Karpas-422 (cell line): ENCODE data around the gene ABCA2. TPM values are rescaled to one million over a fixed set of nuclear protein-coding genes. Genes with fewer than 3 reads are reported as not detected.

Experiments
- DNase-seq: peaks from one replicate; pipeline ENCODE4 v3.0.0-alpha.2; 2015
- H2AFZ ChIP-seq: fragments of 200-600 bp; sonication (generic); 2 replicates; pipeline ENCODE4 v1.6.1; 2014; ENCODE audit warnings: antibody characterized with exemption, low read length, mixed read lengths
- H3K27ac ChIP-seq: fragments of 200-600 bp; sonication (generic); 2 replicates; pipeline ENCODE4 v1.5.1; 2014; ENCODE audit warnings: mild to moderate bottlenecking, low read length, moderate library complexity
- H3K27me3 ChIP-seq: fragments of 200-600 bp; sonication (generic); 2 replicates; pipeline ENCODE4 v1.6.1; 2014; ENCODE audit warnings: low read length, mixed read lengths
- H3K36me3 ChIP-seq: fragments of 200-600 bp; sonication (generic); 2 replicates; pipeline ENCODE4 v1.6.1; 2014; ENCODE audit warnings: low read length, mixed read lengths; ENCODE audit not compliant: insufficient read depth
- H3K4me1 ChIP-seq: fragments of 200-600 bp; sonication (generic); 2 replicates; pipeline ENCODE4 v1.6.1; 2014; ENCODE audit warnings: mild to moderate bottlenecking, low read length, mixed read lengths
- H3K4me2 ChIP-seq: fragments of 200-600 bp; sonication (generic); 2 replicates; pipeline ENCODE4 v1.6.1; 2014; ENCODE audit warnings: low read length, low read depth, mild to moderate bottlenecking; ENCODE audit not compliant: poor library complexity, severe bottlenecking
- H3K4me3 ChIP-seq: fragments of 200-600 bp; sonication (generic); 2 replicates; pipeline ENCODE4 v1.5.1; 2014; ENCODE audit warnings: mild to moderate bottlenecking, antibody characterized with exemption, low read length, mixed read lengths
- H3K79me2 ChIP-seq: fragments of 200-600 bp; sonication (generic); 2 replicates; pipeline ENCODE4 v1.6.1; 2014; ENCODE audit warnings: mild to moderate bottlenecking, low read length, mixed read lengths
- H3K9ac ChIP-seq: fragments of 200-600 bp; sonication (generic); 2 replicates; pipeline ENCODE4 v1.6.0; 2014; ENCODE audit warnings: low read length
- H3K9me2 ChIP-seq: fragments of 200-600 bp; sonication (generic), shearing (Covaris generic); replicated peaks from 2 replicates; pipeline ENCODE4 v1.6.0; 2014; ENCODE audit warnings: mild to moderate bottlenecking, low read length, moderate library complexity; ENCODE audit not compliant: insufficient read depth
- H3K9me3 ChIP-seq: fragments of 300-700, 200-600 bp; sonication (generic); 2 replicates; pipeline ENCODE4 v1.6.1; 2014; ENCODE audit warnings: low read length, mixed read lengths
- H4K20me1 ChIP-seq: fragments of 200-600 bp; sonication (generic); 2 replicates; pipeline ENCODE4 v1.6.1; 2014; ENCODE audit warnings: mild to moderate bottlenecking, antibody characterized with exemption, low read length, low read depth; ENCODE audit not compliant: insufficient read depth
- total RNA-seq: library from RNA; depleted of rRNA; stranded (reverse); fragments of >200 nt; shearing (Covaris generic); gene quantifications from 2 replicates; pipeline ENCODE4 v1.2.3, GENCODE V29; 2014; ENCODE audit warnings: low replicate concordance

ABCA2 gene
- total RNA-seq, 1 experiment from 2014 or later, result 2.4 TPM

DNA sequence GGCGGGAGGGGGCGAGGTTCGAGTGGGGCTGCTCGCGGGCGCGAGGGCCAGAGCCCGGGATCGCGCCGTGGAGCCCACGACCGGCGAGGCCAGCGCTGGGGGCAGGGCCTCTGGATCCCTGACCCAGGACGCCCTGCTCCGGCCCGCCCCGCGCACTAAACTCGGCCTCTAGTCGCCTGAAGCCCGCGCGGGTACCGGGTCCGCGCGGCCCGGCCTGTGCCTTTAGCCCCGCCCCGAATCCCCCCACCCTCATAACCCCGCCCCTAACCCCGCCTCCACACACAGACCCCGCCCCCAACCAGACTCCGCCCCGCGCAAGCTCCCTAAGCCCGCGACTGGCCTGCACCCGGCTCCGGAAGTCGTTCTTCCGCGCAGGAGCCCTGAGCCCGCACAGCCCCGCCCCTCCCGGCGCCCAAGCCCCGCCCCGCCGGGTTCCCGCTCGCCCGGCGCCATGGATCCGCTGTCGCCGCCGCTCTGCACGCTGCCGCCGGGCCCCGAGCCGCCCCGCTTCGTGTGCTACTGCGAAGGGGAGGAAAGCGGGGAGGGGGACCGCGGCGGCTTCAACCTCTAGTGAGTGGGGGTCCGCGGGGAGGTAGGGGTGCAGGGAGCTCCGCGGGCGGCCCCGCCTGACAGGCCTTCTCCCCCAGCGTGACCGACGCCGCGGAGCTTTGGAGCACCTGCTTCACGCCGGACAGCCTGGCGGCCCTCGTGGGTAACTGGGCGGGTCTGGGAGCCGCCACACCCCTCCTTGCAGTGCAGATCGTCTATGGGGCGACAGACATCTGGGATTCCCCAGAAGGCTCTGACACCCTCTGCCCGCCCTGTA lies 35.8 kb downstream of the ABCA2 start, which contains the start of gene PAXX:
TSS of gene PAXX (plus strand) at position 430 of the 826 bp plus-strand sequence. CDS start at position 452, 22 bp downstream.
- H3K4me2 ChIP-seq, result peak within 1 kb of the TSS; percentile 97
- no peaks in the 10 kb centered on the region for H3K36me3 ChIP-seq
- no peaks in the 10 kb centered on the region for H3K9me2 ChIP-seq
- peak within 1 kb of the TSS; percentile 84 for H3K9ac ChIP-seq
- H3K4me3 ChIP-seq, result peak within 1 kb of the TSS; percentile 90
- H3K27ac ChIP-seq, result 0 out of 2 replicates have a peak within 1 kb of the TSS, but pooled peaks have one; percentile 25
- H2AFZ ChIP-seq, result peak within 1 kb of the TSS; percentile 63; the same call in 1 of the 2 replicates
- H4K20me1 ChIP-seq, result peaks cover 6% of the 10 kb centered on the region; the same call in 1 of the 2 replicates
- no peaks in the 10 kb centered on the region for H3K27me3 ChIP-seq
- H3K79me2 ChIP-seq, result 0 out of 2 replicates have a peak, but pooled peaks cover 5% of the 10 kb centered on the region
- H3K4me1 ChIP-seq, result peaks cover 21% of the 10 kb centered on the region
- no peaks in the 10 kb centered on the region for H3K9me3 ChIP-seq
- peak; percentile 97 for DNase-seq

DNA sequence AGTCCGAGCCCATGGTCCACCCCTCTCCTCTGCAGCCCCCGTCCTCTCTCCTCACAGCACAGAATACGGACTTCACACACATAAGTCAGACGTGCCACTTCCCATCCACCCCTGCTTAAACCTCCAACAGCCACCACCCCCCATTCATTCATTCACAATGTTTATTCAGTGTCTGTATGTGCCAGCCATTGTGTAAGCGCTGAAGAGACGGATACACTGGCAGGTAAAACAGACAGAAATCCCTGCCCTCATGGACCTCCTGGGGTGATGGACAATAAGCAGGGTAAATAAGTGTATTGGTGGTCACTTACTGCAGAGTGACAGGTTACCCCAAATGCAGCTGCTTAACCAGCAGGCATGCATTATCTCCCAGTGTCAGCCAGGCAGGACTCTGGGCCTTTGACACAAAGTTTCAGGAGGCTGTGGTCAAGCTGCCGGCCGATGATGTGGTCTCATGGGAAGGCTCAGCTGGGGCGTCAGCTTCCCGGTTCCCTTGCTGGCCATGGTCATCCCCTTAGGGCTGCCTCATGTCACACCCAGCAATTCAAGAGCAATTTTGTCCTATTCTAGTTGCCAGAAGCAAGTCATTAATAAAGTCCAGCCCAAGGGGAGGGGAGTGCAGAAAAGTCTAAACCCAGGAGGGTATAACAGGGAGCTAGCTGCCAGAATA lies 37.7 kb downstream of the ABCA2 start:
- no peaks in the 10 kb centered on the region for H3K9me3 ChIP-seq
- no peak overlapping the region for H3K27ac ChIP-seq
- H3K4me3 ChIP-seq, result no peak overlapping the region
- DNase-seq, result no peak
- 0 out of 2 replicates have a peak, but pooled peaks cover 5% of the 10 kb centered on the region for H3K79me2 ChIP-seq
- no peak overlapping the region for H3K4me2 ChIP-seq
- no peak overlapping the region for H3K9ac ChIP-seq
- H2AFZ ChIP-seq, result no peak overlapping the region
- no peaks in the 10 kb centered on the region for H3K27me3 ChIP-seq
- H4K20me1 ChIP-seq, result peaks cover 6% of the 10 kb centered on the region; the same call in 1 of the 2 replicates
- H3K36me3 ChIP-seq, result no peaks in the 10 kb centered on the region
- H3K4me1 ChIP-seq, result peaks cover 16% of the 10 kb centered on the region
- no peaks in the 10 kb centered on the region for H3K9me2 ChIP-seq

DNA sequence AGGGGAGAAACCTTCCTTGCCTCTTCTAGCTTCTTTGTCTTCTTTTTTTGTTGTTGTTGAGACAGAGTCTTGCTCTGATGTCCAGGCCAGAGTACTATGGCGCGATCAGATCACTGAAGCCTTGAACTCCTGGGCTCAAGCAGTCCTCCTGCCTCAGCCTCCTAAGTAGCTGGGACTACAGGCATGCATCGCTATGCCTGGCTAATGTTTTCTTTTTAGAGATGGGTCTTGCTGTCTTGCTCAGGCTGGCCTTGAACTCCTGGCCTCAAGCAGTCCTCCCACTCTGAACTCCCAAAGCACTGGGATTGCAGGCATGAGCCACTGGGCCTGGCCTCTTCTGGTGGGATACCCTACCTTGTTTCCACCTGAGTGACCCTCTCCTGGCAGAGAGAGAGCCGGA lies 39.2 kb downstream of the ABCA2 start:
- Histone ChIP-seq H3K9me2 (no peaks in the 10 kb centered on the region), H3K4me2 (no peak overlapping the region), H2AFZ (no peak overlapping the region), H3K9me3 (no peaks in the 10 kb centered on the region), H4K20me1 (peaks cover 6% of the 10 kb centered on the region; the same call in 1 of the 2 replicates), H3K4me3 (no peak overlapping the region), H3K4me1 (peaks cover 16% of the 10 kb centered on the region), H3K27me3 (no peaks in the 10 kb centered on the region), H3K9ac (no peak overlapping the region), H3K79me2 (0 out of 2 replicates have a peak, but pooled peaks cover 5% of the 10 kb centered on the region), H3K27ac (no peak overlapping the region), H3K36me3 (no peaks in the 10 kb centered on the region)
- DNase-seq, result no peak

GRCh38 chr9:136985853-136986252 lies 42.2 kb downstream of the ABCA2 start:
- H3K9me3 ChIP-seq, result no peaks in the 10 kb centered on the region
- H3K9ac ChIP-seq, result no peak overlapping the region
- H3K36me3 ChIP-seq, result no peaks in the 10 kb centered on the region
- H3K4me2 ChIP-seq, result no peak overlapping the region
- no peaks in the 10 kb centered on the region for H3K79me2 ChIP-seq
- H3K4me1 ChIP-seq, result no peaks in the 10 kb centered on the region
- H3K4me3 ChIP-seq, result no peak overlapping the region
- H2AFZ ChIP-seq, result no peak overlapping the region
- H3K9me2 ChIP-seq, result no peaks in the 10 kb centered on the region
- no peaks in the 10 kb centered on the region for H4K20me1 ChIP-seq
- no peak for DNase-seq
- H3K27ac ChIP-seq, result no peak overlapping the region
- no peaks in the 10 kb centered on the region for H3K27me3 ChIP-seq

DNA sequence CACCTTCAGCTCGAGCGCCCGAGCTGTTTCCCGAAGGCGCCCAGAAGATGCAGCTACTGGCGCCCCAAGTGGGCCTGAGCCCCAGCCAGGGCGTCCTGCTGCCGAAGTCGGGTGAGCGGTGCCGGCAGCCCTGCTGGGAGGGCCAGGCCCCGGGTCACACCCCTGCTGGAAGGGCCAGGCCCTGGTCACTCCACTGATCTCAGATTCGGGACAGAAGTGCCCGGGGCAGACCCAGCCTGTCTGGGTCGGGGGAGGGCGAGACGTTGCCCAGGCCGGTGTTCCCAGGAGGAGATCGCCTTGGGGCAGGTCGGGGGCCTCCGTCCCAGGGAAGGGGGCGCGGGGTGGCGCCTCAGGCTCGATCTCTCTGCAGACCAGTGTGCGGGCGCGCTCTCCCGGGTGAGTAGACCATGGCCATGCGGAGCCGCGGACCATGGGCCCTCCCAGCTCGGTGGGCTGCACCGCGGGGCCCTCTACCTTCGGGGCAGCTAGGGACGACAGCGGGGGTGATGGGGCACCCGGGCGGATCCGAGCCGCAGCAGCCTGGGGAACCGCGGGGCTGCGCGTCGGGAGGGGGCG lies 42.9 kb downstream of the ABCA2 start:
- DNase-seq, result no peak
- H2AFZ ChIP-seq, result no peak overlapping the region
- H3K27ac ChIP-seq, result no peak overlapping the region
- no peak overlapping the region for H3K4me3 ChIP-seq
- no peak overlapping the region for H3K4me2 ChIP-seq
- H3K9me3 ChIP-seq, result no peaks in the 10 kb centered on the region
- no peaks in the 10 kb centered on the region for H3K9me2 ChIP-seq
- H3K79me2 ChIP-seq, result no peaks in the 10 kb centered on the region
- no peaks in the 10 kb centered on the region for H3K27me3 ChIP-seq
- no peaks in the 10 kb centered on the region for H3K4me1 ChIP-seq
- H3K9ac ChIP-seq, result no peak overlapping the region
- no peaks in the 10 kb centered on the region for H3K36me3 ChIP-seq
- H4K20me1 ChIP-seq, result no peaks in the 10 kb centered on the region

DNA sequence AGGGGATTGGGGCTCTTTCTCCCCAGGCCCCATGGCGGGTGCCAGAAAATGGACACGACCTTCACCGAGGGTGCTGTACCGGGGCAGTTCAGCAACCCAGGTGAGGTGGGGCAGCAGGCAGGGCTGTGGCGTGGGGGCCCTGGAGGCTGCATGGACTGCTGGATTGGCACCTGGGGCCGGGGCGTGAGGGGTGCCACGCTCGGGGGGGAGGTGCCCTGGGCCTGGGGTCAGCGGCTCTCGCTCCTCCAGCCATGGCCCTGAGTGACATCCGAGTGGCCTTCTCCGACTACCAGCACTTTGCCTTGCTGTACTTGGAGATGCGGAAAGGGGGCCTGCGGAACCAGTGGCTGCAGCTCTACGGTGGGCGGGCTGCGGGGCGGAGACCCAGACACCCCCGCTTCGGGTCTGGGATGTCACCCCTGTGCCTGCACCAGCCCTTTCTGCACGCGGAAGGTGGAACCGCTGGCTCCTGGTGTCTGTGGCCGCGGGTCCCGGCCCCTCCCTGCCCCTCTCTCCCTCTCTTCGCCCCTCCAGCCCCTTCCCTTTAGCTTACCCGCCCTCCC lies 43.5 kb downstream of the ABCA2 start:
- no peaks in the 10 kb centered on the region for H3K4me1 ChIP-seq
- H3K4me3 ChIP-seq, result no peak overlapping the region
- no peaks in the 10 kb centered on the region for H3K36me3 ChIP-seq
- no peaks in the 10 kb centered on the region for H4K20me1 ChIP-seq
- no peaks in the 10 kb centered on the region for H3K27me3 ChIP-seq
- H3K79me2 ChIP-seq, result no peaks in the 10 kb centered on the region
- DNase-seq, result no peak
- no peaks in the 10 kb centered on the region for H3K9me3 ChIP-seq
- no peak overlapping the region for H3K9ac ChIP-seq
- H3K27ac ChIP-seq, result no peak overlapping the region
- H3K4me2 ChIP-seq, result no peak overlapping the region
- no peaks in the 10 kb centered on the region for H3K9me2 ChIP-seq
- H2AFZ ChIP-seq, result no peak overlapping the region

- Histone ChIP-seq H3K9me2 (no peaks in the 10 kb centered on the region), H3K9me3 (no peaks in the 10 kb centered on the region), H3K9ac (no peak overlapping the region), H3K79me2 (no peaks in the 10 kb centered on the region), H2AFZ (no peak overlapping the region), H3K27ac (no peak overlapping the region), H3K4me2 (no peak overlapping the region), H3K4me1 (no peaks in the 10 kb centered on the region), H3K36me3 (no peaks in the 10 kb centered on the region), H3K27me3 (no peaks in the 10 kb centered on the region), H4K20me1 (no peaks in the 10 kb centered on the region), H3K4me3 (no peak overlapping the region)
- no peak for DNase-seq
Measured at GRCh38 chr9:136983656-136984314, 44.3 kb downstream of the ABCA2 start.
